ENCODE measurements around the gene BLCAP. TPM values are rescaled to one million over a fixed set of nuclear protein-coding genes. Genes with fewer than 3 reads are reported as not detected.
"Not testable (repeated sequence)": the region's sequence is repeated elsewhere in the genome, so short reads cannot be mapped to it uniquely, and the experiment has no call there.

Gene BLCAP
- total RNA-seq, 1 experiment from 2014 or later = 99.9 TPM

GRCh38 chr20:37558306-37558705 lies 30.6 kb upstream of the BLCAP start:
- H3K4me1 ChIP-seq (replicated peaks; ENCODE audit: insufficient read depth) = no peaks in the 10 kb centered on the region
- H3K79me2 ChIP-seq (ENCODE audit: low read depth) = no peaks in the 10 kb centered on the region
- H3K9me2 ChIP-seq (ENCODE audit: insufficient read depth) = no peaks in the 10 kb centered on the region
- H3K36me3 ChIP-seq (ENCODE audit: low read depth) = no peaks in the 10 kb centered on the region
- intact Hi-C loops (cut with micrococcal nuclease; ENCODE audit: unreplicated experiment) = no loop called here
- H3F3A ChIP-seq (ENCODE audit: insufficient read depth, low read depth) = no peaks in the 10 kb centered on the region
- H3K4me2 ChIP-seq = no peak overlapping the region
- no TSS peak for BruUV-seq (replicated peaks)
- no peaks in the 10 kb centered on the region for H4K20me1 ChIP-seq (ENCODE audit: insufficient read depth)
- no peak for DNase-seq
- H2AFZ ChIP-seq = no peak overlapping the region
- no peaks in the 10 kb centered on the region for H3K27me3 ChIP-seq (ENCODE audit: insufficient read depth, low read depth)
- ChIA-PET POLR2A (ENCODE audit: unreplicated experiment) (no interaction called here), CTCF (interaction anchor here (0.6 kb wide), 1 partner anchor 1305 kb away, joined by 5 read pairs; no protein-coding TSS in a partner anchor)
- no peak overlapping the region for H3K27ac ChIP-seq
- no peak for TF ChIP-seq EZH2 (IDR thresholded peaks at IDR 0.05; ENCODE audit: low read depth)
- TF ChIP-seq CTCF (conservative IDR thresholded peaks at IDR 0.05) = no peak
- no peak overlapping the region for H3K4me3 ChIP-seq
- H3K9me3 ChIP-seq (ENCODE audit: insufficient read depth, low read depth) = no peaks in the 10 kb centered on the region

GRCh38 chr20:37556538-37556937 lies 28.9 kb upstream of the BLCAP start:
- H3K4me2 ChIP-seq = no peak overlapping the region
- no peaks in the 10 kb centered on the region for H3K27me3 ChIP-seq (ENCODE audit: insufficient read depth, low read depth)
- POLR2A ChIA-PET (ENCODE audit: unreplicated experiment) = no interaction called here
- no peaks in the 10 kb centered on the region for H3K9me2 ChIP-seq (ENCODE audit: insufficient read depth)
- CTCF ChIA-PET = interaction anchor here (0.6 kb wide), 1 partner anchor 209 kb away, joined by 4 read pairs; no protein-coding TSS in a partner anchor
- H2AFZ ChIP-seq = no peak overlapping the region
- no peaks in the 10 kb centered on the region for H3F3A ChIP-seq (ENCODE audit: insufficient read depth, low read depth)
- no TSS peak for BruUV-seq (replicated peaks)
- intact Hi-C loops (cut with micrococcal nuclease; ENCODE audit: unreplicated experiment) = no loop called here
- H4K20me1 ChIP-seq (ENCODE audit: insufficient read depth) = no peaks in the 10 kb centered on the region
- no peak overlapping the region for H3K27ac ChIP-seq
- TF ChIP-seq EZH2 (IDR thresholded peaks at IDR 0.05; ENCODE audit: low read depth) (no peak), CTCF (conservative IDR thresholded peaks at IDR 0.05) (no peak)
- H3K4me1 ChIP-seq (replicated peaks; ENCODE audit: insufficient read depth) = no peaks in the 10 kb centered on the region
- H3K36me3 ChIP-seq (ENCODE audit: low read depth) = no peaks in the 10 kb centered on the region
- no peak overlapping the region for H3K4me3 ChIP-seq
- no peaks in the 10 kb centered on the region for H3K79me2 ChIP-seq (ENCODE audit: low read depth)
- H3K9me3 ChIP-seq (ENCODE audit: insufficient read depth, low read depth) = no peaks in the 10 kb centered on the region
- no peak for DNase-seq

GRCh38 chr20:37554721-37555298 lies 27.1 kb upstream of the BLCAP start:
- intact Hi-C loops (cut with micrococcal nuclease; ENCODE audit: unreplicated experiment); DNase-seq; H3F3A ChIP-seq (ENCODE audit: insufficient read depth, low read depth); H3K27me3 ChIP-seq (ENCODE audit: insufficient read depth, low read depth); H3K4me2 ChIP-seq; H3K79me2 ChIP-seq (ENCODE audit: low read depth); H3K9me2 ChIP-seq (ENCODE audit: insufficient read depth); H3K4me1 ChIP-seq (replicated peaks; ENCODE audit: insufficient read depth); H3K36me3 ChIP-seq (ENCODE audit: low read depth); BruUV-seq (replicated peaks); H3K4me3 ChIP-seq; H2AFZ ChIP-seq; H3K9me3 ChIP-seq (ENCODE audit: insufficient read depth, low read depth); H3K27ac ChIP-seq; H4K20me1 ChIP-seq (ENCODE audit: insufficient read depth): not testable (repeated sequence)
- CTCF ChIA-PET = interaction anchor here (0.6 kb wide), 1 partner anchor 276 kb away, joined by 13 read pairs; no protein-coding TSS in a partner anchor
- POLR2A ChIA-PET (ENCODE audit: unreplicated experiment) = interaction anchor here (0.6 kb wide), 1 partner anchor 1212 kb away, joined by 3 read pairs; no protein-coding TSS in a partner anchor

- no peaks in the 10 kb centered on the region for H3K36me3 ChIP-seq (ENCODE audit: low read depth)
- intact Hi-C loops (cut with micrococcal nuclease; ENCODE audit: unreplicated experiment) = no loop called here
- no peaks in the 10 kb centered on the region for H3K79me2 ChIP-seq (ENCODE audit: low read depth)
- BruUV-seq (replicated peaks) = no TSS peak
- H3K27me3 ChIP-seq (ENCODE audit: insufficient read depth, low read depth) = no peaks in the 10 kb centered on the region
- CTCF ChIA-PET = no interaction called here
- DNase-seq = no peak
- no peak for TF ChIP-seq EZH2 (IDR thresholded peaks at IDR 0.05; ENCODE audit: low read depth)
- no peak for TF ChIP-seq CTCF (conservative IDR thresholded peaks at IDR 0.05)
- no peak overlapping the region for H3K4me2 ChIP-seq
- no peaks in the 10 kb centered on the region for H3K9me2 ChIP-seq (ENCODE audit: insufficient read depth)
- POLR2A ChIA-PET (ENCODE audit: unreplicated experiment) = no interaction called here
- no peak overlapping the region for H2AFZ ChIP-seq
- no peaks in the 10 kb centered on the region for H3K4me1 ChIP-seq (replicated peaks; ENCODE audit: insufficient read depth)
- H4K20me1 ChIP-seq (ENCODE audit: insufficient read depth) = no peaks in the 10 kb centered on the region
- no peak overlapping the region for H3K4me3 ChIP-seq
- no peak overlapping the region for H3K27ac ChIP-seq
- H3F3A ChIP-seq (ENCODE audit: insufficient read depth, low read depth) = no peaks in the 10 kb centered on the region
- H3K9me3 ChIP-seq (ENCODE audit: insufficient read depth, low read depth) = no peaks in the 10 kb centered on the region
These were observed 24.7 kb upstream of the BLCAP start for GRCh38 chr20:37552415-37552814.

- H3K27me3 ChIP-seq (ENCODE audit: insufficient read depth, low read depth); H3K4me3 ChIP-seq; CTCF ChIA-PET; H2AFZ ChIP-seq; POLR2A ChIA-PET (ENCODE audit: unreplicated experiment); H4K20me1 ChIP-seq (ENCODE audit: insufficient read depth); H3F3A ChIP-seq (ENCODE audit: insufficient read depth, low read depth); H3K27ac ChIP-seq; H3K9me3 ChIP-seq (ENCODE audit: insufficient read depth, low read depth); H3K4me2 ChIP-seq; H3K9me2 ChIP-seq (ENCODE audit: insufficient read depth); H3K79me2 ChIP-seq (ENCODE audit: low read depth); BruUV-seq (replicated peaks); intact Hi-C loops (cut with micrococcal nuclease; ENCODE audit: unreplicated experiment); DNase-seq; H3K36me3 ChIP-seq (ENCODE audit: low read depth); H3K4me1 ChIP-seq (replicated peaks; ENCODE audit: insufficient read depth): not testable (repeated sequence)
These were observed 24.0 kb upstream of the BLCAP start for GRCh38 chr20:37551660-37552059.

All from PC-9 (cell line).